Chondrocyte (in vitro differentiated cells): ENCODE data around the gene SGSM2. TPM values are rescaled to one million over a fixed set of nuclear protein-coding genes. Genes with fewer than 3 reads are reported as not detected.

Experiments used
- DNase-seq: peaks from one replicate; pipeline ENCODE4 v3.0.0; 2021; ENCODE audit warnings: mixed read lengths, low spot score
- H3K27ac Mint-ChIP-seq: one replicate; pipeline ENCODE4 v1.8.0; 2021; ENCODE audit warnings: mild to moderate bottlenecking, moderate library complexity, mixed read lengths; ENCODE audit not compliant: unreplicated experiment
- H3K27me3 Mint-ChIP-seq: 2 replicates; pipeline ENCODE4 v1.8.0; 2021; ENCODE audit warnings: low read depth, mixed read lengths
- H3K36me3 Mint-ChIP-seq: 2 replicates; pipeline ENCODE4 v1.8.0; 2021; ENCODE audit warnings: low read depth, mixed read lengths
- H3K4me1 Mint-ChIP-seq: 2 replicates; pipeline ENCODE4 v1.8.0; 2021; ENCODE audit warnings: low read depth, mild to moderate bottlenecking, mixed read lengths
- H3K4me3 Mint-ChIP-seq: one replicate; pipeline ENCODE4 v1.8.0; 2021; ENCODE audit warnings: mild to moderate bottlenecking, moderate library complexity, mixed read lengths; ENCODE audit not compliant: unreplicated experiment
- H3K9me3 Mint-ChIP-seq: 2 replicates; pipeline ENCODE4 v1.8.0; 2021; ENCODE audit warnings: low read depth, mixed read lengths
- CTCF ChIP-seq: fragments of 200-600 bp; sonication (generic); IDR thresholded peaks from 2 replicates; pipeline ENCODE4 v1.5.0; 2021; ENCODE audit warnings: antibody characterized with exemption, mild to moderate bottlenecking, moderate library complexity
- total RNA-seq: library from RNA; stranded (reverse); gene quantifications from 3 replicates; pipeline ENCODE4 v1.2.1, GENCODE V29; 2021

The SGSM2 gene
- total RNA-seq, 1 donor from 2014 or later, result 43.2 TPM

GRCh38 chr17:2377659-2378058 is 40.4 kb downstream of the SGSM2 start:
- no peak for DNase-seq
- Mint-ChIP-seq H3K27ac (no peak overlapping the region), H3K4me1 (peaks cover 11% of the 10 kb centered on the region), H3K9me3 (no peaks in the 10 kb centered on the region), H3K4me3 (no peak overlapping the region), H3K27me3 (no peaks in the 10 kb centered on the region), H3K36me3 (peaks cover 7% of the 10 kb centered on the region)
- no peak for TF ChIP-seq CTCF

- Mint-ChIP-seq H3K27ac (no peak overlapping the region), H3K4me1 (peaks cover 16% of the 10 kb centered on the region), H3K27me3 (no peaks in the 10 kb centered on the region), H3K4me3 (no peak overlapping the region), H3K36me3 (peaks cover 7% of the 10 kb centered on the region), H3K9me3 (no peaks in the 10 kb centered on the region)
- no peak for TF ChIP-seq CTCF
- DNase-seq, result no peak
Observed at GRCh38 chr17:2378905-2379304, 41.6 kb downstream of the SGSM2 start.

GRCh38 chr17:2379489-2380225 is 42.4 kb downstream of the SGSM2 start:
- no peak for TF ChIP-seq CTCF
- Mint-ChIP-seq H3K4me1 (peaks cover 16% of the 10 kb centered on the region), H3K27ac (no peak overlapping the region), H3K9me3 (no peaks in the 10 kb centered on the region), H3K27me3 (no peaks in the 10 kb centered on the region), H3K36me3 (peaks cover 7% of the 10 kb centered on the region), H3K4me3 (no peak overlapping the region)
- no peak for DNase-seq

- Mint-ChIP-seq H3K9me3 (no peaks in the 10 kb centered on the region), H3K27me3 (no peaks in the 10 kb centered on the region), H3K27ac (no peak overlapping the region), H3K36me3 (peaks cover 7% of the 10 kb centered on the region), H3K4me1 (peaks cover 10% of the 10 kb centered on the region), H3K4me3 (no peak overlapping the region)
- DNase-seq, result no peak
- no peak for TF ChIP-seq CTCF
Observed at GRCh38 chr17:2380226-2380922, 43.1 kb downstream of the SGSM2 start.

- Mint-ChIP-seq H3K4me3 (no peak overlapping the region), H3K4me1 (peaks cover 10% of the 10 kb centered on the region), H3K9me3 (no peaks in the 10 kb centered on the region), H3K27me3 (no peaks in the 10 kb centered on the region), H3K36me3 (peaks cover 7% of the 10 kb centered on the region), H3K27ac (no peak overlapping the region)
- no peak for DNase-seq
- no peak for TF ChIP-seq CTCF
Observed at GRCh38 chr17:2380950-2381649, 43.8 kb downstream of the SGSM2 start.
